Skeletal muscle satellite cell (primary cell): ENCODE measurements around the gene RAMP1.

Source experiments
- H3K27me3 ChIP-seq: 2 replicates; pipeline ENCODE4 v1.7.0; 2013; ENCODE audit warnings: low read length; ENCODE audit not compliant: control insufficient read depth, insufficient read depth
- H3K36me3 ChIP-seq: 2 replicates; pipeline ENCODE4 v1.7.0; 2013; ENCODE audit warnings: mild to moderate bottlenecking, control low read depth, low read length; ENCODE audit not compliant: insufficient read depth
- H3K4me1 ChIP-seq: 2 replicates; pipeline ENCODE4 v1.7.0; 2013; ENCODE audit warnings: low read length; ENCODE audit not compliant: control insufficient read depth, insufficient read depth
- H3K4me2 ChIP-seq: 2 replicates; pipeline ENCODE4 v1.7.0; 2013; ENCODE audit warnings: mild to moderate bottlenecking, low read length
- H3K4me3 ChIP-seq: 2 replicates; pipeline ENCODE4 v1.7.0; 2013; ENCODE audit warnings: low read length
- H3K9ac ChIP-seq: 2 replicates; pipeline ENCODE4 v1.7.0; 2013; ENCODE audit warnings: mild to moderate bottlenecking, low read depth, low read length, moderate library complexity
- H3K9me3 ChIP-seq: replicated peaks from 2 replicates; pipeline ENCODE4 v1.7.0; 2013; ENCODE audit warnings: mild to moderate bottlenecking, control low read depth, low read length

RAMP1 gene

DNA sequence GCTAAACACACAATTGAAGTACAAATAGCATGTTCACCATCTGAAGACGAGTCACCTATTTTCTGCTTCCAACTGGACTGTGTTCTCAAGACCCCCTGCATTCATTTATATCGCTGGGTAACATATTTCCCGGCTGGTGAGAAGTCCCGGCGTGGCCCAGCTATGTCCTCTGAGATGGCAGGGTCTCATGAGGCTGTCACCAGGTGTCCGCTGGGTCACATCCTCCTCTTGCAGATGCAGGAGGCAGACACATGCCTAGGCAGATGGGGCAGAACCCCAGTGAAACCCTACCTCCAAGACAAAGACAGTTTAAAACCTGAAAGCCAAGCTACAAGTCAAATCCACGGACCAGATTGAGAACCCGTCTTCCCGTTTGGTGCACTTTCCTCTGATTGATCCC is 70.6 kb downstream of the RAMP1 start:
- no peak overlapping the region for H3K4me3 ChIP-seq
- H3K27me3 ChIP-seq, result no peaks in the 10 kb centered on the region
- no peak overlapping the region for H3K4me2 ChIP-seq
- no peaks in the 10 kb centered on the region for H3K9me3 ChIP-seq
- H3K4me1 ChIP-seq, result peaks cover 17% of the 10 kb centered on the region
- no peaks in the 10 kb centered on the region for H3K36me3 ChIP-seq
- H3K9ac ChIP-seq, result no peak overlapping the region

DNA sequence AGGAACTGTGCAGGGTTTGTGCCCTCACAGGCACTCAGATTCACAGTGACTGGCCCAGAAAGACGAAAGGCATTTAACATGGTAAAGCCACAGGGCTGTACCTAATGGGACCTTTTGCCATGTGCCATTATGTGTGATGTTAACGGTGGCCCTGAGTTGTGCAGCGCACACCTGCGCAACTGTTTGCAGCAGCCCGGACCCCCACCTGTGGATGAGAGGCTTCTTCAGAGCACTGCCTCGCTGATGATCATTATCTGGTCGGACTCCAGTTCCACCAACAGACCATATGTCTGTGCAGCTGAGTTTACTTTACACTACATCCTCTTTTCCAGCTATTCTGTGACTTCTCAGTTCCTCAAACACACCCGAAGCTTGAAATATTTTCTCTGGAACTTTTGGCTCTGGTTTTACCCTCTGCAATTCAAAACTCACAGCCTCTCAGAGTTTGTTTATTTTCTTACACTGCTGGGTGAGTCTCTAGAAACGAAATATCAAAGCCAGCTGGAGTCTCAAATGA is 71.8 kb downstream of the RAMP1 start:
- Histone ChIP-seq H3K9me3 (no peaks in the 10 kb centered on the region), H3K4me3 (no peak overlapping the region), H3K4me1 (peaks cover 17% of the 10 kb centered on the region), H3K27me3 (no peaks in the 10 kb centered on the region), H3K4me2 (no peak overlapping the region), H3K36me3 (no peaks in the 10 kb centered on the region), H3K9ac (no peak overlapping the region)

DNA sequence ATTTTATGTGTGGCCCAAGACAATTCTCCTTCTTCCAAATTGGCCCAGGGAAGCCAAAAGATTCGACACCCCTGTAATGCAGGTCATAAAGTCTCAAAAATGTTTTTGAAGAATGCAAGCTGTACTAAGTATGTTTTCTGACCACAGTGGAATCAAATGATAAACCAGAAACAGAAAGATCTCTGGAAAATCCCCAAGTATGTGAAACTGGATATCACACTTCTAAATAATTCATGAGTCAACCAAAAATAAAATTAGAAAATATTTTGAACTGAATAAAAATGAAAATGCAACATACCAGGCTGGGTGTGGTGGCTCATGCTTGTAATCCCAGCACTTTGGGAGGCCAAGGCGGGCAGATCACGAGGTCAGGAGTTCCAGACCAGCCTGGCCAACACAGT is 73.3 kb downstream of the RAMP1 start:
- Histone ChIP-seq H3K36me3 (no peaks in the 10 kb centered on the region), H3K4me3 (no peak overlapping the region), H3K9me3 (no peaks in the 10 kb centered on the region), H3K27me3 (no peaks in the 10 kb centered on the region), H3K4me2 (no peak overlapping the region), H3K4me1 (peaks cover 17% of the 10 kb centered on the region), H3K9ac (no peak overlapping the region)

DNA sequence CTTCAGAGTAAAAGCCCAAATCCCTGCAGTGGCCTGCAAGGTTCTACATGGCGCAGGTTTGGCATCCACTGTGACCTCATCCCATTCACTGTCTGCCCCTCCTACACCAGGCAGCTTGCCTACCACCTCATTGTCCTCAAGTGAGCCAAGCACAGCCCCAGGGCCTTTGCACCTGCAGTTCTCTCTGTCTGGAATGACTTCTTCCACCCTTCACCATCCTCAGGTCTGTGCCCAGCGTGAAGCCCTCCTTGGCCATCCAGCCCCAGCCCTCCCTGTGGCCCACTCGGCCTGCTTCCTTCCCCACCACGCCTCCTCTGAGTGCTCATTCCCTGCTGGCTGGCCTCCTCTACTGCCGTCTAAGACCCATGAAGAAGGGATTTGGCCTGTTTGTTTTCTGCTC is 74.8 kb downstream of the RAMP1 start:
- Histone ChIP-seq H3K4me1 (peaks cover 17% of the 10 kb centered on the region), H3K4me3 (no peak overlapping the region), H3K9ac (no peak overlapping the region), H3K9me3 (no peaks in the 10 kb centered on the region), H3K4me2 (no peak overlapping the region), H3K36me3 (no peaks in the 10 kb centered on the region), H3K27me3 (no peaks in the 10 kb centered on the region)

DNA sequence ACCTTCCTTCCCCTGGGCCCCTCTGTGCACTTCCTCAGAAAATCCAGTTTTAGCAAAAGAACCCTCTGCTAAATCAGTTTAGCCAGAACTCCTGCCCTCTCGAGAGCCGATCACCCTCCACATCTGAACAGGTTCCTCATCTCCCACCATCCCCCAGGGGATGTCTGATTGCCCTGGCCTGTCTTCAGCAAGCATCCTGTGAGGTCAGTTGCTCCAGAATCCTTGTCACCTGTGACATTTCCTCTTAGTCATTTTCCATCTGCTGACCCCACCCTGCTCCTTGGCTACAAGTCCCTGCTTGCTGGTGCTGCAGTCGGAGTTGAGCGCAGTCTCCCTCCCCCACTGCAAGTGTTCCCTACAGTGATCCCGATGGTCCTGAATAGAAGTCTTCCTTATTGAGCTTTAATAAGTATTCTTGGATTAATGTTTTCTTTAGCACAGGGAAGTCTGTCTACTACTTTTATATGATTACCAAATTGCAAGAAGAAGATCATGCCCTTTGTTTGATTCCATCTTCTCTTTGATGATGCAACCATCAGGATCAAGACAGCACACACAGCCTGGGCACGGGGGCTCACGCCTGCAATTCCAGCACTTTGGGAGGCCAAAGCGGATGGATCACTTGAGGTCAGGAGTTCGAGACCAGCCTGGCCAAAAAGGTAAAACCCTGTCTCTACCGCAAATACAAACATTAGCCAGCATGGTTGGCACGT is 76.5 kb downstream of the RAMP1 start:
- H3K9me3 ChIP-seq, result no peaks in the 10 kb centered on the region
- no peaks in the 10 kb centered on the region for H3K27me3 ChIP-seq
- no peak overlapping the region for H3K4me2 ChIP-seq
- no peak overlapping the region for H3K4me3 ChIP-seq
- H3K4me1 ChIP-seq, result peaks cover 17% of the 10 kb centered on the region
- H3K9ac ChIP-seq, result no peak overlapping the region
- no peaks in the 10 kb centered on the region for H3K36me3 ChIP-seq

DNA sequence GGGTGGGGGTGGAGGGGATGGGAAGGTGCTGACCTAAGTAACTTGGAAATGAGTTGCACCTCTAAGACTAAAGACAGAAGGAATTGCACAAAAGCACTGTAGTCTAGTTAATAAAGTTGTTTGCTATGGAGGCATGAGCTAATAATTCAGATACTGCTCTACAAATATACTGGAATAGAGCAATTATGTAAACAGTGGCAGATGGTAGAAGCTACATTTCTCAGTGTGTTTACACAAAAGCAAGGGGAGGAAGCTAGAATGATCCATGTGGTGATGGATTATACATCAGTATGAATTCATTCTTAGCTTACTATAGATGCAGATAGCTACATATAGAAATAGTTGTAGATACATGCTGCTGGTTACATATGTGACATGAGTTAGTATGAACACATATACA is 79.8 kb downstream of the RAMP1 start:
- Histone ChIP-seq H3K4me3 (no peak overlapping the region), H3K36me3 (no peaks in the 10 kb centered on the region), H3K9ac (no peak overlapping the region), H3K27me3 (no peaks in the 10 kb centered on the region), H3K9me3 (no peaks in the 10 kb centered on the region), H3K4me2 (no peak overlapping the region), H3K4me1 (no peaks in the 10 kb centered on the region)

DNA sequence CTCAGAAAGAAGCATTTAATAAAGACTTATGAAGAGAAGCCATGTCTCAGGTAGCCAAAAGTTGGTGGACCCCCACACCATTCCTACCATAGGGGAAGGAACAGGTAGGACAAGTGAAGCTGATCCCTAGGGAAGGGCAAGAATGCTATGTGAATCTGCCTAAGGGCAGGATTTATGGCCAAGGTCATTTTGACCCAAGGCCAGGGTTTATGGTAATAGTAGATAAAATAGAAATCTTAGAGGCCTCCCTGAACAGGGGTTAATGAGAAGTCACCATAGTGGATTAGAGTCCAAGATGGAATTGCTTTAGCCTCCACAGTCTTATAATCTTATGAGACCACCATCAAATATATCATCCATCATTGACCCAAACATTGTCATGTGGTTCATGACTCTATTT is 81.4 kb downstream of the RAMP1 start:
- no peaks in the 10 kb centered on the region for H3K9me3 ChIP-seq
- H3K27me3 ChIP-seq, result no peaks in the 10 kb centered on the region
- no peaks in the 10 kb centered on the region for H3K36me3 ChIP-seq
- H3K4me1 ChIP-seq, result no peaks in the 10 kb centered on the region
- no peak overlapping the region for H3K4me2 ChIP-seq
- no peak overlapping the region for H3K9ac ChIP-seq
- no peak overlapping the region for H3K4me3 ChIP-seq

DNA sequence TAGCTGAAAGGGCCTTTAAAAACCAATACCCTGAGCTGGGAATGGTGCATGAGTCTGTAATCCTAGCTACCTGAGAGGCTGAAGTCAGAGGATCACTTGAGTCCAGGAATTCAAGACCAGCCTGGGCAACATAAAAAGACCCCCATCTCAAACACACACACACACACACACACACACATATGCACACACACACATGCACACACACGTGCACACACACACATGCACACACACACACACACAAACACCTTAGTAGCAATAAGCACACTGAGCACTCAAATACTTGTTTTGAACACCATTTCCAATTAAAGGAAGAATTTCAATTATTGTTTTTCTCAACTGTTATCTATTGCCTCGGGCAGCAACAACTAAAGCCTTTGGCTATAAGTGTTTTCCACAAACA is 81.8 kb downstream of the RAMP1 start:
- H3K9ac ChIP-seq, result no peak overlapping the region
- H3K4me2 ChIP-seq, result no peak overlapping the region
- no peaks in the 10 kb centered on the region for H3K27me3 ChIP-seq
- no peak overlapping the region for H3K4me3 ChIP-seq
- no peaks in the 10 kb centered on the region for H3K4me1 ChIP-seq
- no peaks in the 10 kb centered on the region for H3K9me3 ChIP-seq
- no peaks in the 10 kb centered on the region for H3K36me3 ChIP-seq

DNA sequence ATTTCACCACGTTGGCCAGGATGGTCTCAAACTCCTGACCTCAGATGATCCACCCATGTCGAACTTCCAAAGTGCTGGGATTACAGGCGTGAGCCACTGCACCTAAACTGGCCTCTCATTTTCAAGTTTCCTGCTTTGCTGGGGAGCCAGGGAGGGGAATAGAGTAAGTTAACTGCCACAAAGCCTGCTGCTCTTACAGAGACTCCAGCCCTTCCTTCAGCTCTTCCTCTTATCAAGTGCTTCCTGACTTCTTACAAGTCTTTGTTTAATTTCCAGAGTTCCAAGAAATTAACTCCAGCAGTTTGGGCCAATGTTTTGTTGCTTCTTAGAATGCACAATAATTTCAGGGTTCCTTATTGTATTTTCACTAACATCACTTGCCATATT is 83.1 kb downstream of the RAMP1 start:
- Histone ChIP-seq H3K4me3 (no peak overlapping the region), H3K9me3 (no peaks in the 10 kb centered on the region), H3K4me2 (no peak overlapping the region), H3K4me1 (no peaks in the 10 kb centered on the region), H3K36me3 (no peaks in the 10 kb centered on the region), H3K9ac (no peak overlapping the region), H3K27me3 (no peaks in the 10 kb centered on the region)

DNA sequence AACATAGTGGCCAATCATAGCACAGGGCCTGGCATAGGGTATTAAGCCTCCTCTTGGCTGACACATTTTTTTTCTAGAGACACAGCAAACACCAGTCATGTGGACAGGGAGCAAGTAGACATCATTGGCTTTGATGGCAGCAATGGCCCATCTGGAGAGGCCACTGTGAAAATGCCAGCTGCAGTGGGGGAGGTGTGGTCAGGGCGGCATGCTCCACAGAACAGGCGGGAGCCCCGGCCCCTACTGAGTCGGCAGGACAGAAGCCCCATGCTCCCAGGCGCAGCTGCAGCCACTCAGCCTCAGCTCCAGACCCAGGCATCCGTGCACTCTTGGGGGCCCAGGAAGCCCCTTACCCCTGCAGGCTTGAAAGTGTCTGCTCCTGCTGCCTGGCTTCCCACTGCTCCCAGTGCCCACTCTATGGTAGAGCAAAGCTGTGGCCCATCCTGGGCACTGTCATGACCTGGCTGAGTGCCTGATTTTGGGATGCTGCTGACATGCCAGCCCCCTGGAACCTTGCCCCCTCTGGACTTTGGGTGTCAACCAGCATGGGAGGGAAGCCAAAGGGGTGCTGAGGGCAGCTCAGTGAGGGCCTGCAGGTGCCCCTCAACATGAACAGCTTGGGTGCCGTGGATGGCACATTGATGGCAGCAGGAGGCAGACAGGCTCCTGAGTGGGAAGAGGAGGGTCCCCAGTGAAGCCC is 84.1 kb downstream of the RAMP1 start:
- H3K27me3 ChIP-seq, result no peaks in the 10 kb centered on the region
- H3K4me3 ChIP-seq, result no peak overlapping the region
- no peak overlapping the region for H3K4me2 ChIP-seq
- no peaks in the 10 kb centered on the region for H3K36me3 ChIP-seq
- H3K9me3 ChIP-seq, result no peaks in the 10 kb centered on the region
- H3K4me1 ChIP-seq, result no peaks in the 10 kb centered on the region
- no peak overlapping the region for H3K9ac ChIP-seq

DNA sequence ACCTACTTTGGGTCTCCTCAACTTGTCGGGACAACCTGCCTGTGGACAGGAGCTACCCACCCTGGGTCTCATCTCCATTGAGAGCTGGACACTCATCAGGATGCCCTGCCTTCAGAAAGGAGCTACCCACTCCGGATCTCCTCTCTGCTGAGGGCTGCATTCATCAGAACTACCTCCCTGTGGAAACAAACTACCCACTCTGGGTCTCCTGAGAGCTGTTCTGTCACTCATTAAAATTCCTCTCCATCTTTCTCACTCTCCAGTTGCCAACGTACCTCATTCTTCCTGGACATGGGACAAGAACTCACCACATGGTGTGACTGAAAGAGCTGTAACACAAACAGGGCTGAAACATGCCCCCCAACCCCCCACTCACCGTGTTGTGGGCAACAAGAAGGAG is 84.9 kb downstream of the RAMP1 start:
- no peaks in the 10 kb centered on the region for H3K36me3 ChIP-seq
- H3K9me3 ChIP-seq, result no peaks in the 10 kb centered on the region
- H3K9ac ChIP-seq, result no peak overlapping the region
- no peaks in the 10 kb centered on the region for H3K27me3 ChIP-seq
- no peaks in the 10 kb centered on the region for H3K4me1 ChIP-seq
- H3K4me2 ChIP-seq, result no peak overlapping the region
- no peak overlapping the region for H3K4me3 ChIP-seq

DNA sequence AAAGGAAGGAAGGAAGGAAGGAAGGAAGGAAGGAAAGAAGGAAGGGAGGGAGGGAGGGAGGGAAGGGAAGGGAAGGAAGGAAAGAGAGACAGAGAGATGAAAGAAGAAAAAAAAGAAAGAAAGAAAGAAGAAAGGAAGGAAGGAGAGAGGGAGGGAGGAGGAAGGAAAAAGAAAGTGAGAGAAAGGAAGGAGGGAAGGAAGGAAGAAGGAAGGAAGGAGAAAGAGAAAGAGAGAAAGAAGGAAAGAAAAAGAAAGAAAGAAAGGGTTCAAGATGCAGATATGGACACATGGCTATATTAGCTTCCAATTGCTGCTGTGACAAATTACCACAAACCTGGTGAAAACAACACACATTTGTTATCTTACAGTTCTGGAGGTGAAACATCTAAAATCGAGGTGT is 87.0 kb downstream of the RAMP1 start:
- Histone ChIP-seq H3K36me3 (no peaks in the 10 kb centered on the region), H3K9me3 (no peaks in the 10 kb centered on the region), H3K4me3 (no peak overlapping the region), H3K27me3 (no peaks in the 10 kb centered on the region), H3K9ac (no peak overlapping the region), H3K4me1 (no peaks in the 10 kb centered on the region), H3K4me2 (no peak overlapping the region)
